ENCODE data around the gene CCDC154. TPM values are rescaled to one million over a fixed set of nuclear protein-coding genes. Genes with fewer than 3 reads are reported as not detected.
"Not testable (repeated sequence)": the region's sequence is repeated elsewhere in the genome, so short reads cannot be mapped to it uniquely, and the experiment has no call there.

The CCDC154 gene
- total RNA-seq, 2 experiments from 2014 or later, result 0.70 to 1.6 TPM

GRCh38 chr16:1439699-1440074 is 4.7 kb downstream of the CCDC154 start:
- H3K36me3 Mint-ChIP-seq (ENCODE audit: low read depth); H3K4me1 Mint-ChIP-seq; ATAC-seq; H3K27me3 Mint-ChIP-seq; POLR2A ChIA-PET; H3K4me3 Mint-ChIP-seq; intact Hi-C loops (cut with DNase I, micrococcal nuclease); H3K9me3 Mint-ChIP-seq (ENCODE audit: low read depth); H3K27ac Mint-ChIP-seq; DNase-seq: not testable (repeated sequence)
- CTCF ChIA-PET, result interaction anchor here (0.5 kb wide), 1 partner anchor 24 kb away, joined by 3 read pairs; no protein-coding TSS in a partner anchor

GRCh38 chr16:1439058-1439698 is 5.2 kb downstream of the CCDC154 start:
- POLR2A ChIA-PET, result no interaction called here

GRCh38 chr16:1438229-1439057 is 5.9 kb downstream of the CCDC154 start:
- Mint-ChIP-seq H3K27ac (no peak overlapping the region), H3K9me3 (ENCODE audit: low read depth) (no peaks in the 10 kb centered on the region), H3K4me1 (no peaks in the 10 kb centered on the region), H3K4me3 (no peak overlapping the region), H3K36me3 (ENCODE audit: low read depth) (no peaks in the 10 kb centered on the region), H3K27me3 (no peaks in the 10 kb centered on the region)
- intact Hi-C loops (cut with DNase I, micrococcal nuclease), result no loop called here
- CTCF ChIA-PET, result no interaction called here
- DNase-seq (no peak), ATAC-seq (no peak)
- POLR2A ChIA-PET, result no interaction called here

More at GRCh38 chr16:1439058-1439698, 5.2 kb downstream of the CCDC154 start:
- ATAC-seq (no peak), DNase-seq (no peak)
- no peak overlapping the region for H3K4me3 Mint-ChIP-seq
- intact Hi-C loops (cut with DNase I, micrococcal nuclease), result no loop called here
- no peaks in the 10 kb centered on the region for H3K4me1 Mint-ChIP-seq
- CTCF ChIA-PET, result interaction anchor here (0.5 kb wide), 1 partner anchor 25 kb away, joined by 3 read pairs; no protein-coding TSS in a partner anchor
- no peak overlapping the region for H3K27ac Mint-ChIP-seq
- no peaks in the 10 kb centered on the region for H3K9me3 Mint-ChIP-seq (ENCODE audit: low read depth)
- H3K27me3 Mint-ChIP-seq, result no peaks in the 10 kb centered on the region
- no peaks in the 10 kb centered on the region for H3K36me3 Mint-ChIP-seq (ENCODE audit: low read depth)

GRCh38 chr16:1437606-1438005 is 6.8 kb downstream of the CCDC154 start:
- POLR2A ChIA-PET, result no interaction called here
- Mint-ChIP-seq H3K36me3 (ENCODE audit: low read depth) (no peaks in the 10 kb centered on the region), H3K4me3 (no peak overlapping the region), H3K9me3 (ENCODE audit: low read depth) (no peaks in the 10 kb centered on the region), H3K27me3 (no peaks in the 10 kb centered on the region), H3K4me1 (no peaks in the 10 kb centered on the region), H3K27ac (no peak overlapping the region)
- ATAC-seq (no peak), DNase-seq (no peak)
- intact Hi-C loops (cut with DNase I, micrococcal nuclease), result no loop called here
- CTCF ChIA-PET, result no interaction called here

GRCh38 chr16:1436731-1437355 is 7.5 kb downstream of the CCDC154 start:
- H3K27ac Mint-ChIP-seq, result no peak overlapping the region
- no peak for DNase-seq
- H3K36me3 Mint-ChIP-seq (ENCODE audit: low read depth), result no peaks in the 10 kb centered on the region
- no peaks in the 10 kb centered on the region for H3K9me3 Mint-ChIP-seq (ENCODE audit: low read depth)
- no peak overlapping the region for H3K4me3 Mint-ChIP-seq
- ChIA-PET CTCF (no interaction called here), POLR2A (no interaction called here)
- no peaks in the 10 kb centered on the region for H3K27me3 Mint-ChIP-seq
- H3K4me1 Mint-ChIP-seq, result no peaks in the 10 kb centered on the region
- no peak for ATAC-seq
- intact Hi-C loops (cut with DNase I, micrococcal nuclease), result no loop called here

- POLR2A ChIA-PET, result no interaction called here
- Mint-ChIP-seq H3K4me3 (no peak overlapping the region), H3K36me3 (ENCODE audit: low read depth) (no peaks in the 10 kb centered on the region), H3K27ac (no peak overlapping the region), H3K27me3 (no peaks in the 10 kb centered on the region), H3K9me3 (ENCODE audit: low read depth) (no peaks in the 10 kb centered on the region), H3K4me1 (no peaks in the 10 kb centered on the region)
- CTCF ChIA-PET, result no interaction called here
- ATAC-seq, result no peak
- DNase-seq, result no peak
- intact Hi-C loops (cut with DNase I, micrococcal nuclease), result no loop called here
These were observed 8.2 kb downstream of the CCDC154 start for GRCh38 chr16:1435921-1436697.

GRCh38 chr16:1434644-1435592 is 9.4 kb downstream of the CCDC154 start:
- Mint-ChIP-seq H3K4me3 (no peak overlapping the region), H3K27ac (no peak overlapping the region), H3K36me3 (ENCODE audit: low read depth) (no peaks in the 10 kb centered on the region), H3K27me3 (no peaks in the 10 kb centered on the region), H3K4me1 (no peaks in the 10 kb centered on the region), H3K9me3 (ENCODE audit: low read depth) (no peaks in the 10 kb centered on the region)
- ATAC-seq (no peak), DNase-seq (no peak)
- ChIA-PET POLR2A (no interaction called here), CTCF (no interaction called here)
- intact Hi-C loops (cut with DNase I, micrococcal nuclease), result no loop called here

- DNase-seq, result no peak
- H3K36me3 Mint-ChIP-seq (ENCODE audit: low read depth), result no peaks in the 10 kb centered on the region
- POLR2A ChIA-PET, result no interaction called here
These were observed 10.6 kb downstream of the CCDC154 start for GRCh38 chr16:1433756-1434155.

GRCh38 chr16:1433263-1433560 is 11.1 kb downstream of the CCDC154 start:
- Mint-ChIP-seq H3K9me3 (ENCODE audit: low read depth) (no peaks in the 10 kb centered on the region), H3K4me1 (no peaks in the 10 kb centered on the region), H3K27me3 (no peaks in the 10 kb centered on the region), H3K36me3 (ENCODE audit: low read depth) (no peaks in the 10 kb centered on the region), H3K27ac (no peak overlapping the region), H3K4me3 (no peak overlapping the region)
- ChIA-PET POLR2A (no interaction called here), CTCF (no interaction called here)
- no peak for ATAC-seq
- no peak for DNase-seq
- intact Hi-C loops (cut with DNase I, micrococcal nuclease), result no loop called here

More at GRCh38 chr16:1433756-1434155, 10.6 kb downstream of the CCDC154 start:
- Mint-ChIP-seq H3K4me3 (no peak overlapping the region), H3K4me1 (no peaks in the 10 kb centered on the region), H3K9me3 (ENCODE audit: low read depth) (no peaks in the 10 kb centered on the region), H3K27me3 (no peaks in the 10 kb centered on the region), H3K27ac (no peak overlapping the region)
- CTCF ChIA-PET, result no interaction called here
- ATAC-seq, result no peak
- intact Hi-C loops (cut with DNase I, micrococcal nuclease), result no loop called here

- ATAC-seq (no peak), DNase-seq (no peak)
- Mint-ChIP-seq H3K4me1 (no peaks in the 10 kb centered on the region), H3K27me3 (no peaks in the 10 kb centered on the region), H3K9me3 (ENCODE audit: low read depth) (no peaks in the 10 kb centered on the region), H3K4me3 (no peak overlapping the region), H3K36me3 (ENCODE audit: low read depth) (no peaks in the 10 kb centered on the region), H3K27ac (no peak overlapping the region)
- POLR2A ChIA-PET, result no interaction called here
- CTCF ChIA-PET, result no interaction called here
- intact Hi-C loops (cut with DNase I, micrococcal nuclease), result no loop called here
These were observed 11.7 kb downstream of the CCDC154 start for GRCh38 chr16:1432388-1433262.

All from activated CD4-positive, alpha-beta T cell treated with anti-CD3 and anti-CD28 coated beads for 36 hours (primary cell).